Thyroid gland (tissue), 4 donors: ENCODE measurements around the gene P2RY11.

Experiments
- POLR2A ChIP-seq, 2 donors: fragments of 450-650 bp; IDR thresholded peaks; one replicate each; pipeline ENCODE4 v1.6.1; 2017; ENCODE audit warnings: antibody characterized with exemption in 2 of 2, mild to moderate bottlenecking in 2 of 2, moderate library complexity in 1 of 2
- TF ChIP-seq, protein P1 (sequence below), 6 experiments: fragments of 200-600 bp in 3 of 6; fragments of 450-650 bp in 3 of 6; sonication (generic) in 3 of 6; IDR thresholded peaks; one replicate each; pipeline ENCODE4 v1.5.1; 2016 to 2019; ENCODE audit warnings: antibody characterized with exemption in 6 of 6, mild to moderate bottlenecking in 2 of 6, inconsistent platforms in 1 of 6, moderate library complexity in 1 of 6

DNA sequence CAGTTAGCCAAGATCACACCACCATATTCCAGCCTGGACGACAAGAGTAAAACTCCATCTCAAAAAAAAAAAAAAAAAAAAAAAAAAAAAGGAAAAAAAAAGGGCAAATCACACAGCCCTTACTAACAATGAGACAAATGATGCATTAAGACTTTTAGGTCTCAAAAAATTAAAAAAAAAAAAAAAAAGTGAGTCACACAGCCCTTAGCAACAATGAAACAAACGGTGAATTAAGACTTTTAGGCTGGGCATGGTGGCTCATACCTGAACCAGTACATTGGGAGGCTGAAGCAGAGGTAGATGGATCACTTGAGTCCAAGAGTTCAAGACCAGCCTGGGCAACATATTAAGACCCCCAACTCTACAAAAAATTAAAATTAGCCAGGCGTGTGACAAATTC is 40.6 kb downstream of the P2RY11 start:
- TF ChIP-seq POLR2A (IDR thresholded peaks at IDR 0.05), result no peak
- TF ChIP-seq, protein P1, sequence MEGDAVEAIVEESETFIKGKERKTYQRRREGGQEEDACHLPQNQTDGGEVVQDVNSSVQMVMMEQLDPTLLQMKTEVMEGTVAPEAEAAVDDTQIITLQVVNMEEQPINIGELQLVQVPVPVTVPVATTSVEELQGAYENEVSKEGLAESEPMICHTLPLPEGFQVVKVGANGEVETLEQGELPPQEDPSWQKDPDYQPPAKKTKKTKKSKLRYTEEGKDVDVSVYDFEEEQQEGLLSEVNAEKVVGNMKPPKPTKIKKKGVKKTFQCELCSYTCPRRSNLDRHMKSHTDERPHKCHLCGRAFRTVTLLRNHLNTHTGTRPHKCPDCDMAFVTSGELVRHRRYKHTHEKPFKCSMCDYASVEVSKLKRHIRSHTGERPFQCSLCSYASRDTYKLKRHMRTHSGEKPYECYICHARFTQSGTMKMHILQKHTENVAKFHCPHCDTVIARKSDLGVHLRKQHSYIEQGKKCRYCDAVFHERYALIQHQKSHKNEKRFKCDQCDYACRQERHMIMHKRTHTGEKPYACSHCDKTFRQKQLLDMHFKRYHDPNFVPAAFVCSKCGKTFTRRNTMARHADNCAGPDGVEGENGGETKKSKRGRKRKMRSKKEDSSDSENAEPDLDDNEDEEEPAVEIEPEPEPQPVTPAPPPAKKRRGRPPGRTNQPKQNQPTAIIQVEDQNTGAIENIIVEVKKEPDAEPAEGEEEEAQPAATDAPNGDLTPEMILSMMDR (IDR thresholded peaks at IDR 0.05), result no peak
